K562 (cell line): ENCODE measurements around the gene CASP2. TPM values are rescaled to one million over a fixed set of nuclear protein-coding genes. Genes with fewer than 3 reads are reported as not detected.

Experiments
- FOXK2 ChIP-seq, 2 experiments: fragments of 450-650 bp; IDR thresholded peaks in 1 of 2; conservative IDR thresholded peaks in 1 of 2; 2 replicates each; pipeline ENCODE4 v1.6.1; 2016; ENCODE audit warnings: low read depth in 2 of 2, mild to moderate bottlenecking in 1 of 2
- IRF2 ChIP-seq: sonication (generic); formaldehyde crosslinking; IDR thresholded peaks from 2 replicates; pipeline ENCODE4 v1.8.1; 2022; ENCODE audit warnings: mild to moderate bottlenecking, missing genetic modification reagents
- MCM7 ChIP-seq, 2 experiments: fragments of 450-650 bp; IDR thresholded peaks; 2 replicates each; pipeline ENCODE4 v1.6.1; 2016 to 2018
- MTA3 ChIP-seq: fragments of 450-650 bp; formaldehyde crosslinking; IDR thresholded peaks from 2 replicates; pipeline ENCODE4 v1.6.1; 2017; ENCODE audit warnings: mild to moderate bottlenecking, borderline replicate concordance
- NR2C2 ChIP-seq, 2 experiments: fragments of 200-800 bp in 1 of 2; sonication (Bioruptor generic) in 1 of 2; sonication (generic) in 1 of 2; formaldehyde crosslinking in 1 of 2; IDR thresholded peaks; 2 replicates each; pipeline versions ENCODE4 v1.6.1 to v1.8.0; 2016 to 2022; ENCODE audit warnings: mild to moderate bottlenecking in 1 of 2, missing compliant biosample characterization in 1 of 2, missing genetic modification characterization in 1 of 2, missing genetic modification reagents in 1 of 2
- POLR2AphosphoS2 ChIP-seq: IDR thresholded peaks from 2 replicates; pipeline ENCODE4 v1.6.1; 2012; ENCODE audit warnings: low read length, improper control_type of control experiment
- REST ChIP-seq, 2 experiments: fragments of 450-650 bp; formaldehyde crosslinking in 1 of 2; IDR thresholded peaks; 2 replicates each; pipeline versions ENCODE4 v1.4.0 to v1.6.1; 2014 to 2020; ENCODE audit warnings: mild to moderate bottlenecking in 2 of 2, borderline replicate concordance in 1 of 2, low read depth in 1 of 2
- SMAD4 ChIP-seq: fragments of 250-450 bp; sonication (Bioruptor Pico); conservative IDR thresholded peaks from 2 replicates; pipeline ENCODE4 v1.8.0; 2021; ENCODE audit warnings: inconsistent platforms, mild to moderate bottlenecking, moderate library complexity
- SMC3 ChIP-seq: conservative IDR thresholded peaks from 2 replicates; pipeline ENCODE4 v1.6.1; 2011; ENCODE audit warnings: low read depth, low read length, improper control_type of control experiment; ENCODE audit not compliant: insufficient read depth
- TEAD4 ChIP-seq, 2 experiments: sonication (generic) in 1 of 2; formaldehyde crosslinking in 1 of 2; IDR thresholded peaks; 2 replicates each; pipeline versions ENCODE4 v1.6.1 to v1.8.0; 2012 to 2022; ENCODE audit warnings: borderline replicate concordance in 1 of 2, inconsistent platforms in 1 of 2, low read length in 1 of 2, mild to moderate bottlenecking in 1 of 2, missing genetic modification reagents in 1 of 2
- ZNF121 ChIP-seq: sonication (generic); formaldehyde crosslinking; conservative IDR thresholded peaks from 2 replicates; pipeline ENCODE4 v1.8.0; 2022; ENCODE audit warnings: missing genetic modification reagents
- polyA plus RNA-seq, 8 experiments: library from polyadenylated mRNA; depleted of rRNA in 4 of 8; stranded (reverse) in 5 of 8; unstranded in 3 of 8; fragments of >200 nt; fragmentation: Nextera tagmentation in 2 of 8; fragmentation: Illumina TruSeq in 1 of 8; extraction: Ambion mirVana in 2 of 8; extraction: Trizol in 1 of 8; gene quantifications; 2 replicates each; pipeline versions ENCODE4 v1.2.1 to v1.2.3, GENCODE V29; 2011 to 2014; ENCODE audit warnings: inconsistent platforms in 1 of 8, missing spikeins in 1 of 8
- total RNA-seq, 7 experiments: library from RNA; depleted of rRNA in 6 of 7; stranded (reverse); fragments of >200 nt in 6 of 7; fragmentation: Illumina TruSeq in 2 of 7; extraction: Trizol in 2 of 7; gene quantifications; 2 replicates each; pipeline versions ENCODE4 v1.2.1 to v1.2.3, GENCODE V29; 2011 to 2021; ENCODE audit warnings: low replicate concordance in 1 of 7
- TF ChIP-seq, protein P1 (sequence below): IDR thresholded peaks from 3 replicates; pipeline ENCODE4 v1.6.1; 2011; ENCODE audit warnings: borderline replicate concordance, mild to moderate bottlenecking; ENCODE audit not compliant: insufficient read length, insufficient read depth
- TF ChIP-seq, protein P2 (sequence below), 3 experiments: IDR thresholded peaks in 2 of 3; conservative IDR thresholded peaks in 1 of 3; 2 replicates each; pipeline ENCODE4 v1.5.1; 2011 to 2012; ENCODE audit warnings: low read length in 3 of 3, mild to moderate bottlenecking in 3 of 3, control low read depth in 2 of 3, improper control_type of control experiment in 1 of 3, inconsistent platforms in 1 of 3, low read depth in 1 of 3, mixed read lengths in 1 of 3, moderate library complexity in 1 of 3; ENCODE audit not compliant: insufficient read depth in 2 of 3

CASP2 gene
- total and polyA plus RNA-seq, 9 of the 15 experiments (the other 6 are each of a cell fraction or from before 2014, with no cell fraction given): 18.8 to 64.9 (median 24.1) TPM

DNA sequence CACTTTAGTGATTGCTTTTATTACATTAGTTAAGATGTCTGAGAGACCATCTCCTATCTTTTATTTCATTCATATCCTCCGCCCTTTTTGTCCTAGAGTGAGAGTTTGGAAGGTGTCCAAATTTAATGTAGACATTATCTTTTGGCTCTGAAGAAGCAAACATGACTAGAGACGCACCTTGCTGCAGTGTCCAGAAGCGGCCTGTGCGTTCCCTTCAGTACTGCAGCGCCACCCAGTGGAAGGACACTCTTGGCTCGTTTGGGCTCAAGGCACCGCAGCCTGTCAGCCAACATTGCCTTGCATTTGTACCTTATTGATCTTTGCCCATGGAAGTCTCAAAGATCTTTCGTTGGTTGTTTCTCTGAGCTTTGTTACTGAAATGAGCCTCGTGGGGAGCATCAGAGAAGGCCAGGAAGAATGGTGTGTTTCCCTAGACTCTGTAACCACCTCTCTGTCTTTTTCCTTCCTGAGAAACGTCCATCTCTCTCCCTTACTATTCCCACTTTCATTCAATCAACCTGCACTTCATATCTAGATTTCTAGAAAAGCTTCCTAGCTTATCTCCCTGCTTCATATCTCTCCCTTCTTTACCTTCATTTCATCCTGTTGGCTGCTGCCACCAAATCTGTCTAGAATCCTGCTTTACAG lies 17.4 kb downstream of the CASP2 start (continued):
- peak; percentile 88 for TF ChIP-seq REST (IDR thresholded peaks at IDR 0.05; ENCODE audit: borderline replicate concordance)
- no peak for TF ChIP-seq REST (CRISPR knock-in tag; IDR thresholded peaks at IDR 0.05; ENCODE audit: low read depth)
- TF ChIP-seq, protein P1, sequence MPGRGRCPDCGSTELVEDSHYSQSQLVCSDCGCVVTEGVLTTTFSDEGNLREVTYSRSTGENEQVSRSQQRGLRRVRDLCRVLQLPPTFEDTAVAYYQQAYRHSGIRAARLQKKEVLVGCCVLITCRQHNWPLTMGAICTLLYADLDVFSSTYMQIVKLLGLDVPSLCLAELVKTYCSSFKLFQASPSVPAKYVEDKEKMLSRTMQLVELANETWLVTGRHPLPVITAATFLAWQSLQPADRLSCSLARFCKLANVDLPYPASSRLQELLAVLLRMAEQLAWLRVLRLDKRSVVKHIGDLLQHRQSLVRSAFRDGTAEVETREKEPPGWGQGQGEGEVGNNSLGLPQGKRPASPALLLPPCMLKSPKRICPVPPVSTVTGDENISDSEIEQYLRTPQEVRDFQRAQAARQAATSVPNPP: no peak
- TF ChIP-seq MTA3: 0 out of 2 replicates have a peak, but pooled peaks have one; percentile 48
- TF ChIP-seq FOXK2 (conservative IDR thresholded peaks at IDR 0.05 in 1 of 2, IDR thresholded peaks at IDR 0.05 in 1 of 2; ENCODE audit: low read depth in 2 of 2): no peak
- 0 out of 2 replicates have a peak, but pooled peaks have one; percentile 8 for TF ChIP-seq TEAD4 (IDR thresholded peaks at IDR 0.05; ENCODE audit: low read length)
- TF ChIP-seq TEAD4 (CRISPR knock-in tag; IDR thresholded peaks at IDR 0.05; ENCODE audit: borderline replicate concordance): no peak
- TF ChIP-seq, protein P2, sequence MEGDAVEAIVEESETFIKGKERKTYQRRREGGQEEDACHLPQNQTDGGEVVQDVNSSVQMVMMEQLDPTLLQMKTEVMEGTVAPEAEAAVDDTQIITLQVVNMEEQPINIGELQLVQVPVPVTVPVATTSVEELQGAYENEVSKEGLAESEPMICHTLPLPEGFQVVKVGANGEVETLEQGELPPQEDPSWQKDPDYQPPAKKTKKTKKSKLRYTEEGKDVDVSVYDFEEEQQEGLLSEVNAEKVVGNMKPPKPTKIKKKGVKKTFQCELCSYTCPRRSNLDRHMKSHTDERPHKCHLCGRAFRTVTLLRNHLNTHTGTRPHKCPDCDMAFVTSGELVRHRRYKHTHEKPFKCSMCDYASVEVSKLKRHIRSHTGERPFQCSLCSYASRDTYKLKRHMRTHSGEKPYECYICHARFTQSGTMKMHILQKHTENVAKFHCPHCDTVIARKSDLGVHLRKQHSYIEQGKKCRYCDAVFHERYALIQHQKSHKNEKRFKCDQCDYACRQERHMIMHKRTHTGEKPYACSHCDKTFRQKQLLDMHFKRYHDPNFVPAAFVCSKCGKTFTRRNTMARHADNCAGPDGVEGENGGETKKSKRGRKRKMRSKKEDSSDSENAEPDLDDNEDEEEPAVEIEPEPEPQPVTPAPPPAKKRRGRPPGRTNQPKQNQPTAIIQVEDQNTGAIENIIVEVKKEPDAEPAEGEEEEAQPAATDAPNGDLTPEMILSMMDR (IDR thresholded peaks at IDR 0.05 in 2 of 3, conservative IDR thresholded peaks at IDR 0.05 in 1 of 3; ENCODE audit: insufficient read depth in 2 of 3, low read depth in 1 of 3, low read length in 3 of 3): peak; percentile 96 to 98 (median 97)
- TF ChIP-seq IRF2 (CRISPR knock-in tag): no peak
- TF ChIP-seq ZNF121 (CRISPR knock-in tag): peak; percentile 99
- TF ChIP-seq NR2C2 (CRISPR knock-in tag; IDR thresholded peaks at IDR 0.05): no peak
- TF ChIP-seq NR2C2 (tag; IDR thresholded peaks at IDR 0.05): no peak
- TF ChIP-seq MCM7 (IDR thresholded peaks at IDR 0.05): no peak
- peak; percentile 86 for TF ChIP-seq SMC3
- TF ChIP-seq POLR2AphosphoS2: 0 out of 2 replicates have a peak, but pooled peaks have one; percentile 36
- 0 out of 2 replicates have a peak, but pooled peaks have one; percentile 21 for TF ChIP-seq SMAD4 (CRISPR knock-in tag)
